Natural killer cell treated with Interleukin-12 subunit alpha and Interleukin-12 subunit beta and Interleukin-15 and Interleukin-18, amount 100 ng/mL, for 72 hours (primary cell): ENCODE measurements around the gene KCND1. TPM values are rescaled to one million over a fixed set of nuclear protein-coding genes. Genes with fewer than 3 reads are reported as not detected.

Experiments
- ATAC-seq, 2 donors: fragments of 150-1000 bp; cut with Tn5 transposase in 1 of 2; sonication (Bioruptor Pico), chemical (Tn5 transposase) in 1 of 2; 2 replicates each; pipeline ENCODE4 v1.10.0; 2021
- DNase-seq: peaks from one replicate; pipeline ENCODE4 v3.0.0; 2022; ENCODE audit warnings: low spot score
- H3K27ac Mint-ChIP-seq, 2 donors: 1 replicate in 1 of 2; 2 replicates in 1 of 2; pipeline ENCODE4 v1.8.0; 2022; ENCODE audit warnings: mixed read lengths in 2 of 2, mild to moderate bottlenecking in 1 of 2, moderate library complexity in 1 of 2
- H3K27me3 Mint-ChIP-seq, 2 donors: 1 replicate in 1 of 2; 2 replicates in 1 of 2; pipeline ENCODE4 v1.8.0; 2022; ENCODE audit warnings: mixed read lengths in 2 of 2
- H3K36me3 Mint-ChIP-seq: one replicate; pipeline ENCODE4 v1.8.0; 2022; ENCODE audit warnings: mixed read lengths
- H3K4me1 Mint-ChIP-seq, 2 donors: 1 replicate in 1 of 2; 2 replicates in 1 of 2; pipeline ENCODE4 v1.8.0; 2022; ENCODE audit warnings: low read depth in 2 of 2, mixed read lengths in 2 of 2, mild to moderate bottlenecking in 1 of 2
- H3K4me3 Mint-ChIP-seq: one replicate; pipeline ENCODE4 v1.8.0; 2022; ENCODE audit warnings: mixed read lengths
- H3K9me3 Mint-ChIP-seq: 2 replicates; pipeline ENCODE4 v1.8.0; 2022; ENCODE audit warnings: mixed read lengths
- total RNA-seq, 2 donors: library from RNA; stranded (reverse); gene quantifications; one replicate each; pipeline ENCODE4 v1.2.3, GENCODE V29; 2022

Gene KCND1
- total RNA-seq, 2 donors from 2014 or later = 3.3 to 6.2 TPM

DNA sequence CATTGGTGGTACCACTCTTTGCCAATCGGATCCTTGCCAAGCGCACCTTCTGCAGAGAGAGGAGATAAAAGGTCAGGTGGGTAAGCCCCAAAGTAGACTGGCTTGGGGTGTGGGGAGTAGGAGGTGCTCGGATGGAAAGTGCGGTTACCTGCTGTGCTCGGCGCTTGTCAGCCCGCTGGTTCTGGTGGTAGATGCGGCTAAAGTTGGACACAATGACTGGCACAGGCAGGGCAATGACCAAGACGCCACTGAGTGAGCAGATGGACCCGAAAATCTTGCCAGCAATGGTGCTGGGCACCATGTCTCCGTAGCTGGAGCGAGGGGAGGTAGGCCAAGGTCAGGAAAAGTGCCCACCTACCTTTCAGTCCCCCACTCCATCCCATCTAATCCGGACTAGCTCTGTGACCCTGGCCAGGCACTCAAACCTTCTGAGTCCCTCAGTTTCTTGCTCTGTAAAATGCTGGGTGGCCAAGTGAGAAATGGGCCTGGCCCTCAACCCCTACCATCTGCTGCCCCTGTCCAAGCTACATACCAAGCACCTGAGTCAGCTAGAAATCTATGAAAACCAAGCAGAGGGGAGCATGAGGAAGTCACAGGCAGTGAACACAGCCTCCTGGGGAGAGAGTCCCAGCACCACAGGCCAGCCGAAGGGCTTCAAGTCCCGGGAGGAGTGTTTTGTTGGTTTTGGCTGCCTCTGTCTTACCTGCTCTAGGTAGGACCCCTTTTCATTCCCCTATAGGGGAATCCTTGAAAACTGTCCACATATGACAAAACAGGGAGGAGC, 4.7 kb downstream of the KCND1 start:
- Mint-ChIP-seq H3K36me3 (no peaks in the 10 kb centered on the region), H3K4me1 (no peaks in the 10 kb centered on the region), H3K27me3 (peaks cover 0 to 3% of the 10 kb centered on the region in 2 donors), H3K9me3 (no peaks in the 10 kb centered on the region), H3K4me3 (no peak overlapping the region), H3K27ac (no peak overlapping the region)
- ATAC-seq (no peak), DNase-seq (no peak)

DNA sequence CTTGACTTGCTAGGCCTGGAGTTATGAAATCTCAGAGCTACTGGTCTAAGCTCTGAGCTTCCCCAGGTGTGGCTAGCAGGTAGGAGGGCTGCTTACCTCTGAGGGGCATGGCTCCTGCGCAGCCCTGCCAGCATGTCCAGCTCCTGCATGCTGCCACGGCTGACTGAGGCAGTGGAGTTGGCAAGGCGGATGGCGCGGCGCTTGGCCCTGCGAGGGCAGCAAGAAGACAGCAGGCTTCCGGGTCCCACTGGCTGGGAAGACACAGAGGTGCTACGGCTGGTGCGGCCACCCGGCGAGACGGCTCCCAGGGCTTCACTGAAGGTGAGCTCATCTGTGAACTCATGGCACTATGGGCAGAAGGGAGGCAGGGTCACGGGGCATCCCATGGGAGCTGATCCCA, 5.7 kb downstream of the KCND1 start:
- ATAC-seq (no peak), DNase-seq (no peak)
- Mint-ChIP-seq H3K36me3 (no peaks in the 10 kb centered on the region), H3K4me1 (no peaks in the 10 kb centered on the region), H3K4me3 (no peak overlapping the region), H3K27me3 (peaks cover 0 to 3% of the 10 kb centered on the region in 2 donors), H3K9me3 (no peaks in the 10 kb centered on the region), H3K27ac (no peak overlapping the region)

GRCh38 chrX:48961585-48962091, 10.0 kb downstream of the KCND1 start:
- Mint-ChIP-seq H3K4me3 (no peak overlapping the region), H3K9me3 (no peaks in the 10 kb centered on the region), H3K27ac (peak overlapping the region in 1 of 2 donors; percentile 11), H3K27me3 (peaks cover 0 to 8% of the 10 kb centered on the region in 2 donors), H3K36me3 (no peaks in the 10 kb centered on the region), H3K4me1 (peaks cover 7 to 24% of the 10 kb centered on the region in 2 donors)
- DNase-seq = no peak
- ATAC-seq = no peak

DNA sequence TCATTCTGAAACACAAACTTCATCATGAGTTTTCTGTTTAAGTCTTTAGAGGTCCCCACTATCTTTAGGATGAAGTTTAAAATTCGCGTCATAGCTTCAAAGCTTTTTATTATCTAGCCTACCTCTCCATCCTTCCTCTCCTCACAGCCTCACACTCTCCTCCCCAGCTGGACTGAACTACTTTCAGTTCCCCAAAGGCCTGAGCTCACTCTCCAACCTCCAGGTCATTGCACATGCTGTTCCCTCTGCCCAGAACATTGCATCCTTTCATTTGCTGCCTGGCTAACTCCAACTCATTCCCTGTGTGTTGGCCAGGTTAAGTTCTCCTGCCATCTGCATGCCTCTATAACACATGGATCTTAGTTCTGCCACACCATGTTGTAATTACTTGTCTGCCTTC, 11.4 kb downstream of the KCND1 start:
- H3K27me3 Mint-ChIP-seq = peaks cover 0 to 8% of the 10 kb centered on the region in 2 donors
- no peaks in the 10 kb centered on the region for H3K9me3 Mint-ChIP-seq
- peaks cover 11 to 30% of the 10 kb centered on the region in 2 donors for H3K4me1 Mint-ChIP-seq
- H3K36me3 Mint-ChIP-seq = no peaks in the 10 kb centered on the region
- ATAC-seq = no peak
- H3K27ac Mint-ChIP-seq = peak overlapping the region in 1 of 2 donors; percentile 99
- no peak for DNase-seq
- H3K4me3 Mint-ChIP-seq = peak overlapping the region; percentile 99

DNA sequence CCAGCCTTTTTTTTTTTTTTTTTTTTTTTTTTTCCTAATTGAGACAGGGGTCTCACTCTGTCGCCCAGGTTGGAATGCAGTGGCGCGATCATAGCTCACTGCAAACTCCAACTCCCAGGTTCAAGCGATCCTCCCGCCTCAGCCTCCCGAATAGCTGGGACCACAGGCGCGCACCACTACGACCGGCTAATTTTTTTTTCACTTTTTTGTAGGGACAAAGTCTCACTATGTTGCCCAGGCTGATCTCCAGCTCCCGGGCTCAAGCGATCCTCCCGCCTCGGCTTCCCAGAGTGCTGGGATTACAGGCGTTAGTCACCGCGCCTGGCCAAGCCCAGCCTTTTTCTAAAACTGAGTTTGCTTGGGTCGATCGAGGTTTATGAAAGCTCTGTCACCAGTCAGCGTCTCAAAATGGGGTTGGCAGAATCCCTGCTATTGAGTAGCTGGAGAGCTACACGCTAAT, 13.0 kb downstream of the KCND1 start:
- no peaks in the 10 kb centered on the region for H3K9me3 Mint-ChIP-seq
- H3K27ac Mint-ChIP-seq = peak overlapping the region; percentile 99
- ATAC-seq (no peak), DNase-seq (no peak)
- no peaks in the 10 kb centered on the region for H3K36me3 Mint-ChIP-seq
- H3K27me3 Mint-ChIP-seq = peaks cover 0 to 8% of the 10 kb centered on the region in 2 donors
- H3K4me1 Mint-ChIP-seq = peaks cover 20 to 30% of the 10 kb centered on the region in 2 donors
- H3K4me3 Mint-ChIP-seq = peak overlapping the region; percentile 99

DNA sequence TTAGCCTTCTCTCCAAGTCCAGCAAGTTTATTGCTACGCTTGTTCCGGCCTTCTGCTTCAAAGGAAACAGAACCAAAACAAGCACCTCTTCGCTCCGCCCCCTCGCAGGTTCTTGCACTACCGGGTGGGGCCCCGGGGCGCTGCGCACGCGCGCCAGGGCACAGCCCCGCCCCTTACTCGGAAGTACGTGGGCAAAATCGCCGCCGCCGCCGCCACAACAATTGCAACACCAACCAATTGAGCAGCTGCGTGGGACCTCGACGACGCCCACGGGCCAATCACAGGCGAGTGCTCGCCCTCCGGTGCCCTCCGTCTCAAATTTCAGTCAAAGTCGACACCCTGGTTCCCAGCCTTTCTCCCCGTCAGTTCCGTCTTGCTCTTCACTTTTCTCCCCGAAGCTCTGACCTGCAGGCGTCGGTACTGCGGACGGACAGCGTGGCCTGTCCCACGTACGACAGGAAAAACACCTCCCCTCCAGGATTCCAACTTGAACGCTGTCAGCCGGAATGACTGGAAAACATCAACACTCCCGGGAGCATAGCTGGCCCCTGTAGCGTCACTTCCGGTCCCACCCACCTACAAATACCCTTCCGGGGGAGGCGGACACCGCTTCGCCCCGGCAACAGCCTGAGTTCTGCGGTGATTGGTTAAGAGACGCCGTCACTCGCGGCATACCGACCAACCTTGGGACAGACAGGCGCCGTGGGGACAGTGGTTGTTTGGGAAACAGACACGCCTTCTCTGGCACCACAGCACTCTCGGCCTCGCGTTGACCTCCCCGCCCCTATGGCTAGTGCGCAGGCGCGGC, 13.6 kb downstream of the KCND1 start:
- DNase-seq = peak; percentile 95
- Mint-ChIP-seq H3K4me3 (peak overlapping the region; percentile 99), H3K27me3 (peaks cover 0 to 8% of the 10 kb centered on the region in 2 donors), H3K9me3 (no peaks in the 10 kb centered on the region), H3K4me1 (peaks cover 26 to 30% of the 10 kb centered on the region in 2 donors), H3K27ac (peak overlapping the region; percentile 99), H3K36me3 (no peaks in the 10 kb centered on the region)
- peak; percentile 92 for ATAC-seq

GRCh38 chrX:48957477-48957826, 14.2 kb downstream of the KCND1 start, which contains the start of gene OTUD5:
TSS of gene OTUD5 (minus strand) at chrX:48957607. CDS start at chrX:48957570, 37 bp downstream.
- DNase-seq = peak; percentile 84
- Mint-ChIP-seq H3K4me1 (peaks cover 29 to 36% of the 10 kb centered on the region in 2 donors), H3K36me3 (no peaks in the 10 kb centered on the region), H3K4me3 (peak within 1 kb of the TSS; percentile 99), H3K27me3 (peaks cover 0 to 8% of the 10 kb centered on the region in 2 donors), H3K9me3 (no peaks in the 10 kb centered on the region), H3K27ac (peak within 1 kb of the TSS; percentile 99)
- peak; percentile 75 to 77 for ATAC-seq

GRCh38 chrX:48956728-48957414, 14.8 kb downstream of the KCND1 start:
- ATAC-seq = peak; percentile 40 to 45

GRCh38 chrX:48948589-48948988, 23.1 kb downstream of the KCND1 start:
- H3K9me3 Mint-ChIP-seq = peaks cover 3% of the 10 kb centered on the region
- ATAC-seq (no peak), DNase-seq (no peak)
- peaks cover 28 to 39% of the 10 kb centered on the region in 2 donors for H3K4me1 Mint-ChIP-seq
- no peak overlapping the region for H3K4me3 Mint-ChIP-seq
- peaks cover 0 to 2% of the 10 kb centered on the region in 2 donors for H3K27me3 Mint-ChIP-seq
- no peak overlapping the region for H3K27ac Mint-ChIP-seq
- no peaks in the 10 kb centered on the region for H3K36me3 Mint-ChIP-seq

More at GRCh38 chrX:48956728-48957414, 14.8 kb downstream of the KCND1 start:
- Mint-ChIP-seq H3K4me3 (peak overlapping the region; percentile 86), H3K27ac (peak overlapping the region; percentile 83 to 99), H3K27me3 (peaks cover 0 to 8% of the 10 kb centered on the region in 2 donors), H3K4me1 (peaks cover 34 to 42% of the 10 kb centered on the region in 2 donors), H3K9me3 (no peaks in the 10 kb centered on the region), H3K36me3 (no peaks in the 10 kb centered on the region)
- DNase-seq = peak; percentile 81

DNA sequence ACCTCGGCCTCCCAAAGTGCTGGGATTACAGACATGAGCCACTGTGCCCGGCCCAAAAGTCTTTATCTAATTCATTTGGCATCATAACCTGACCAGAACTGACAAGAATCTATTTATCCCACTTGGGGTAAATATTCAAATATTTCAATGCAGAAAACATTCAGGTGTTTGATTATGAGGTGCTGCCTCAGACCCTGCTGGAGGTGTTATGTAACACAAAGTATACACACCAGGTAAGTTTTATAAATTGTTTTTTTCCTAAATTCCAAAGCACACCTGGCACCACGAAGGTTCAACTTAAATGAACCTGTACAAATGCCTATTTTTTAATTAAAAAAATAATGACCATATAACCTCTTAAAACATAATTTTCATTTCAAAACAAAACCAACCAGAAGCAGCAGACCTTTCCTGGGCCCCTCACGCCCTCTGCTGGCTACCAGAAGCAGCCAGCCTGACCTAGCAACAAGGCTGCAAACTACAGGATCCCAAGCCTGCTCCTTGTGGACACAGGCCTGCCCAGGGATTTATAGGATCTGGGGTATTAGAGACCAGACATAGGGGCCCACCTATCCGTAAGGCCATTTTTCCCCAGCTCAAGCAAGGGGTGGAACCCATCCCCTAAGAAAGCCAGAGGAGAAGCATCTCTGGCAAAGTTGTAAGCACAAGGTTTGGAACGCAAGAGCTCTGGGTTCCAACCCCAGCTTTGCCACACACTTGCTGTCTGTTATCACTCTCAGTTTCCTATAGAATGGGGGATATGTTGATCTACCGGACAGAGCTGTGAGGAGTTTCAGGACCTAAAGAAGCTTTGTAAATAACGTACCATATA, 25.9 kb downstream of the KCND1 start:
- Mint-ChIP-seq H3K36me3 (peaks cover 9% of the 10 kb centered on the region), H3K9me3 (peaks cover 3% of the 10 kb centered on the region), H3K27ac (peak overlapping the region; percentile 46 to 71), H3K27me3 (peaks cover 0 to 2% of the 10 kb centered on the region in 2 donors), H3K4me1 (peaks cover 38 to 47% of the 10 kb centered on the region in 2 donors), H3K4me3 (no peak overlapping the region)
- peak in 1 of 2 donors; percentile 65 for ATAC-seq
- DNase-seq = no peak

DNA sequence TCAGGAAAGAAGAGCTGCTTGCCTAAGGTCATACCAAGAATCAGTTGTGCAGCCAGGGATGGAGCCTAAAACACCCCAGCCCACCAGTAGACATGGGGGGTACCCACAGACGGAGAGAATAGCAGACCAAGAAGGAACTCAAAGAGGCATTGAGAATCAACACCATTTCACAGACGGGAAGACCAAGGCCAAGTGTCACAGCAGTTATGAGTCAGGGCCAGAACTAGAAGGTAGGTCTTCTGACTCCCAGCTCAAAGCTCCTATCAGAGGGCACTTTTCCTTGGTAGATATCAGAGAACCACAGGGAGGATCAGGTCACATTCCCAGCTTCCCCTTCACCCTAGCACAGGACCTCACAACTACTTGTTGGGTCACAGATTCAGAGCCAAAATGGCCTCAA, 28.7 kb downstream of the KCND1 start:
- Mint-ChIP-seq H3K27ac (peak overlapping the region; percentile 94 to 96), H3K27me3 (peaks cover 0 to 2% of the 10 kb centered on the region in 2 donors), H3K4me1 (peaks cover 66 to 69% of the 10 kb centered on the region in 2 donors), H3K36me3 (peaks cover 12% of the 10 kb centered on the region), H3K4me3 (peak overlapping the region; percentile 85), H3K9me3 (no peaks in the 10 kb centered on the region)
- ATAC-seq (peak in 1 of 2 donors; percentile 54), DNase-seq (no peak)

GRCh38 chrX:48940404-48940955, 31.2 kb downstream of the KCND1 start:
- peaks cover 81 to 82% of the 10 kb centered on the region in 2 donors for H3K4me1 Mint-ChIP-seq
- no peaks in the 10 kb centered on the region for H3K9me3 Mint-ChIP-seq
- DNase-seq (peak; percentile 71), ATAC-seq (peak; percentile 30 to 54)
- peaks cover 14% of the 10 kb centered on the region for H3K36me3 Mint-ChIP-seq
- H3K4me3 Mint-ChIP-seq = peak overlapping the region; percentile 86
- peak overlapping the region; percentile 94 to 96 for H3K27ac Mint-ChIP-seq
- no peaks in the 10 kb centered on the region for H3K27me3 Mint-ChIP-seq
